Spleen (tissue), 7 donors: ENCODE results near the gene SLC35F5.

Experiments
- POLR2A ChIP-seq, 3 donors: fragments of 450-650 bp; IDR thresholded peaks; one replicate each; pipeline ENCODE4 v1.5.1; 2017; ENCODE audit warnings: antibody characterized with exemption in 3 of 3, mild to moderate bottlenecking in 1 of 3
- POLR2AphosphoS5 ChIP-seq, 3 donors: sonication (generic); formaldehyde crosslinking; IDR thresholded peaks; one replicate each; pipeline ENCODE4 v1.5.1; 2017; ENCODE audit warnings: antibody characterized with exemption in 3 of 3
- TF ChIP-seq, protein P1 (sequence below), 11 experiments: fragments of 200-600 bp in 7 of 11; fragments of 450-650 bp in 4 of 11; sonication (generic) in 4 of 11; IDR thresholded peaks in 8 of 11; conservative IDR thresholded peaks in 3 of 11; 1 replicate in 7 of 11; 2 replicates in 4 of 11; pipeline versions ENCODE4 v1.4.0 to v1.8.0; 2016 to 2021; ENCODE audit warnings: antibody characterized with exemption in 11 of 11, inconsistent platforms in 4 of 11, mild to moderate bottlenecking in 1 of 11
- donor health status: DM: no; HTN: no; CAD: no; lungs with moderate emphysema.
- donor health status: DM: no; HTN: no; CAD: no.
- donor health status: DM: no; HTN: no; CAD: no.

GRCh38 chr2:113796592-113797175 is 40.2 kb upstream of the SLC35F5 start:
- TF ChIP-seq, protein P1, sequence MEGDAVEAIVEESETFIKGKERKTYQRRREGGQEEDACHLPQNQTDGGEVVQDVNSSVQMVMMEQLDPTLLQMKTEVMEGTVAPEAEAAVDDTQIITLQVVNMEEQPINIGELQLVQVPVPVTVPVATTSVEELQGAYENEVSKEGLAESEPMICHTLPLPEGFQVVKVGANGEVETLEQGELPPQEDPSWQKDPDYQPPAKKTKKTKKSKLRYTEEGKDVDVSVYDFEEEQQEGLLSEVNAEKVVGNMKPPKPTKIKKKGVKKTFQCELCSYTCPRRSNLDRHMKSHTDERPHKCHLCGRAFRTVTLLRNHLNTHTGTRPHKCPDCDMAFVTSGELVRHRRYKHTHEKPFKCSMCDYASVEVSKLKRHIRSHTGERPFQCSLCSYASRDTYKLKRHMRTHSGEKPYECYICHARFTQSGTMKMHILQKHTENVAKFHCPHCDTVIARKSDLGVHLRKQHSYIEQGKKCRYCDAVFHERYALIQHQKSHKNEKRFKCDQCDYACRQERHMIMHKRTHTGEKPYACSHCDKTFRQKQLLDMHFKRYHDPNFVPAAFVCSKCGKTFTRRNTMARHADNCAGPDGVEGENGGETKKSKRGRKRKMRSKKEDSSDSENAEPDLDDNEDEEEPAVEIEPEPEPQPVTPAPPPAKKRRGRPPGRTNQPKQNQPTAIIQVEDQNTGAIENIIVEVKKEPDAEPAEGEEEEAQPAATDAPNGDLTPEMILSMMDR (IDR thresholded peaks at IDR 0.05 in 8 of 11, conservative IDR thresholded peaks at IDR 0.05 in 3 of 11), result no peak
- TF ChIP-seq POLR2AphosphoS5 (IDR thresholded peaks at IDR 0.05), result no peak
- no peak for TF ChIP-seq POLR2A (IDR thresholded peaks at IDR 0.05)
